ENCODE results near the gene USP3. TPM values are rescaled to one million over a fixed set of nuclear protein-coding genes. Genes with fewer than 3 reads are reported as not detected.

Gene USP3
- total and polyA plus RNA-seq, 2 donors = 32.6 to 57.6 TPM

DNA sequence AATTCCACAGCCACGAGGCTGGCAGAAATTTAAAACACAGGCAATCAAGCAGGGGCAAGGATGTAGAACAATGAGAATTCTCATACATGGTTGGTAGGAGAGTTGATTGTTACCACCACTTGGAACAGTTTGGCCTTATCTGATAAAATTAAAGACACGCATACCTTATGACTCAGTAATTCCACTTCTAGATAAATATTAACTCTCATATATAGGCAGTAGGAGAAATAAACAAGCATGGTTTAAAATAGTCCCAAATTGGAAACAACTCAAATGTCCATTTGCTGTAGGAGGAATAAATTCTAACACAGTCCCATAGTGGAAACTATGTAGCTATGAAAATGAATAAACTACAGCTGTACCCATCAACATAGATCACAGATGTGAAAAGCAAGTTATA is 42.3 kb upstream of the USP3 start:
- Histone ChIP-seq H3K27me3 (ENCODE audit: control insufficient read depth in 2 of 2, insufficient read depth in 1 of 2, low read length in 1 of 2) (no peaks in the 10 kb centered on the region), H3K36me3 (ENCODE audit: control insufficient read depth in 2 of 2, insufficient read depth in 2 of 2, low read length in 1 of 2) (no peaks in the 10 kb centered on the region), H3K9me3 (ENCODE audit: control insufficient read depth in 2 of 2, insufficient read depth in 1 of 2, low read length in 1 of 2) (no peaks in the 10 kb centered on the region), H3K4me1 (ENCODE audit: control insufficient read depth in 2 of 2, insufficient read depth in 2 of 2, low read length in 2 of 2) (peaks cover 4 to 11% of the 10 kb centered on the region in 2 donors), H3K27ac (ENCODE audit: low read depth in 1 of 2, low read length in 1 of 2) (no peak overlapping the region), H3K4me3 (ENCODE audit: low read length in 2 of 2) (no peak overlapping the region)
- WGBS = 78% methylated on average over 2 of the region's 2 CpGs
- no peak for DNase-seq (ENCODE audit: low read depth in 6 of 9, low spot score in 9 of 9)

DNA sequence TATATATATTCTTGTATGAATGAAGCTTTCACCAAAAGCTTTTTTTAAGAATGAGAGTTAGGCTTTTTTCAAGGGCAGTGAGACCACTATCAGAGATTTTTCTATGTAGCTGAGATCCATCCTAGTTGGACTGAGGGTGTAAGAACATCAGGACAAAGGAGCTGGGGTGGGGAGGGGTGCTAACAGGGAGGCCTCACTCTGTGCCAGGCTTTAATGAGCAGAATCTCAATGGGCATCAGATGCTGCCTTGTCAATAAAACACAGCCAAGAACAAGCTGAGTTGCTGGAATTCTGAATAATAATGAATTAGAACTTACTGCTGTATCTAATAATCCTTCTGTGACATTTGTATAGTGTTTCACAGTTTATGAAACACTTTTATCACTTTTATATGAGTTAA is 41.4 kb upstream of the USP3 start:
- no peak overlapping the region for H3K27ac ChIP-seq (ENCODE audit: low read depth in 1 of 2, low read length in 1 of 2)
- no peaks in the 10 kb centered on the region for H3K27me3 ChIP-seq (ENCODE audit: control insufficient read depth in 2 of 2, insufficient read depth in 1 of 2, low read length in 1 of 2)

DNA sequence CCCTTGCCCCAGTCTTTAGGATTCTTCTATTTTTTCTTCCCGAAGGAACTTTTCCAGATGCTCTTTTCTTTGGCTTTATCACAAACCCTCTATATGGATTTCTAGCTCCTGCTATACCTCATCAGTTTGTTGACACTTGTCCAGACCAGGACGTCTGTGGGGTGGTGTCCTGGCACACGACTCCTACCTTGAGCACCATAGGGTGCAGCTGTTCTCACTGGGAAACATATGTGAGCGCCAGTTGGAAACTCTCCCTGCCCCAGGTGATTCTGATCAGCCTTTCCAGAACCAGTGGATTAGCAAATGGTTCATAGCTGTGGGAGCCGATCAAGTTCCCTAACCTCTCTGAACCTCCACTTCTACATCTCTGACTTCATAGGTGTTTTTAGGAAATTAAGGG is 40.6 kb upstream of the USP3 start:
- Histone ChIP-seq H3K27ac (ENCODE audit: low read depth in 1 of 2, low read length in 1 of 2) (no peak overlapping the region), H3K36me3 (ENCODE audit: control insufficient read depth in 2 of 2, insufficient read depth in 2 of 2, low read length in 1 of 2) (no peaks in the 10 kb centered on the region), H3K27me3 (ENCODE audit: control insufficient read depth in 2 of 2, insufficient read depth in 1 of 2, low read length in 1 of 2) (no peaks in the 10 kb centered on the region), H3K4me3 (ENCODE audit: low read length in 2 of 2) (no peak overlapping the region), H3K9me3 (ENCODE audit: control insufficient read depth in 2 of 2, insufficient read depth in 1 of 2, low read length in 1 of 2) (no peaks in the 10 kb centered on the region), H3K4me1 (ENCODE audit: control insufficient read depth in 2 of 2, insufficient read depth in 2 of 2, low read length in 2 of 2) (peaks cover 4 to 11% of the 10 kb centered on the region in 2 donors)
- WGBS = 96% methylated on average over 5 of the region's 5 CpGs
- no peak for DNase-seq (ENCODE audit: low read depth in 6 of 9, low spot score in 9 of 9)

More for the DNA sequence above, 41.4 kb upstream of the USP3 start:
- no peaks in the 10 kb centered on the region for H3K9me3 ChIP-seq (ENCODE audit: control insufficient read depth in 2 of 2, insufficient read depth in 1 of 2, low read length in 1 of 2)
- no peak overlapping the region for H3K4me3 ChIP-seq (ENCODE audit: low read length in 2 of 2)
- H3K4me1 ChIP-seq (ENCODE audit: control insufficient read depth in 2 of 2, insufficient read depth in 2 of 2, low read length in 2 of 2) = peaks cover 4 to 11% of the 10 kb centered on the region in 2 donors
- no peaks in the 10 kb centered on the region for H3K36me3 ChIP-seq (ENCODE audit: control insufficient read depth in 2 of 2, insufficient read depth in 2 of 2, low read length in 1 of 2)
- no peak for DNase-seq (ENCODE audit: low read depth in 6 of 9, low spot score in 9 of 9)

DNA sequence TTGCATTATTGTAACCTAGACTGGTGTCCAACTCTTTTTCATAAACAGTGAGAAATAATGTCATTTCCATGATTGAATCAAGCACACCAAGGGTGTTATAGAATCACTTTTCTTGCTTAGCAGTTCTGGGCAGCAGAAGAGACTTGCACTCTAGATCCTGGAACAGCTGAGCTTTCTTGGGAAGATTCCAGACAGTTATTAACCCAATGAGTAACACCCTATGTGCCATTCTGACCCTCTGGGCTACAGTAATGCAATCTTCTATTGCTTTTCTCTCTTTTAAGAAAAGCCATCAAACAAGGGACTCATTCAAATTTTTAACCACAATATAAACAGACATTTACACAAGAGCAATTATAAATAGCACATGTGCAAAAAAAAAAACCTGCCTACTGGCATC is 39.3 kb upstream of the USP3 start:
- H3K36me3 ChIP-seq (ENCODE audit: control insufficient read depth in 2 of 2, insufficient read depth in 2 of 2, low read length in 1 of 2) = no peaks in the 10 kb centered on the region
- no peak overlapping the region for H3K4me3 ChIP-seq (ENCODE audit: low read length in 2 of 2)
- H3K9me3 ChIP-seq (ENCODE audit: control insufficient read depth in 2 of 2, insufficient read depth in 1 of 2, low read length in 1 of 2) = no peaks in the 10 kb centered on the region
- peaks cover 4 to 11% of the 10 kb centered on the region in 2 donors for H3K4me1 ChIP-seq (ENCODE audit: control insufficient read depth in 2 of 2, insufficient read depth in 2 of 2, low read length in 2 of 2)
- no peaks in the 10 kb centered on the region for H3K27me3 ChIP-seq (ENCODE audit: control insufficient read depth in 2 of 2, insufficient read depth in 1 of 2, low read length in 1 of 2)
- no peak for DNase-seq (ENCODE audit: low read depth in 6 of 9, low spot score in 9 of 9)
- no peak overlapping the region for H3K27ac ChIP-seq (ENCODE audit: low read depth in 1 of 2, low read length in 1 of 2)

DNA sequence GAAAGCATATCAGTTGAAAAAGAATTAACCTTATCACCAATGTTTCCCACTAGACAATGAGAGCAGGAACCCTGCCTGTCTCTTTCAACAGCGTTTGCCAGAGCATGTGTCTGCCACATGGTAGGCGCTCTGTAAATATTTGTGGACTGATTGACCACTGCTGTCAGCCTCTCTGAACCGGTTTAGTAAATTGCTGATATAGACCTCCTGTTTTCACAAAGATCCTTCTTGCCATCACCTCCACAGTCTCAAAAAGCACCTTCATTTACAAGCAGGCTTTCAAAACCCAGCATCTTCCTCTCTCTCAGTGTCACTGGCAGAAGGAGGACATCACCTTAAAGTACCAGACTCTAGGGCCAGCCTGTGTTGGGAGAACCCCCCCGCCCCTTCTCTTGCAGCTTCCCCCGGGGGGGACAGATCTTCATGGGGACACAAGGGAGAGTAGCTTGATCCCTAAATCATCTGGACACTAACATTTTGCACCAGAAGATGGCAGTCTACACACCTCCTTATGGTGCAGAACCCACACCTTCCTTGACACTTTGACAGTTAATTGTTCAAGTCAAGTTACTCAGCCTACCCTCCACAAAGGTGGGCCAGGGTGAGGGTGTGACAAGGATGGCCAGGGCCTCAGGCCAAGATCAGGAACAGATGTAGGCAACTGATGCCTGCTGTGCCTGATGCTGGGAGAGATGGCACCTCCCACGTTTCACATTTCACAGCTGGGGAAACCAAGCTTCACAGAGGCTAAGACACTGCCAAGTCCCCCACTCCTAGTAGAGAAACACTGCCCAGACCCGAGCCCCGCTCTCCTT is 37.8 kb upstream of the USP3 start:
- Histone ChIP-seq H3K27ac (ENCODE audit: low read depth in 1 of 2, low read length in 1 of 2) (no peak overlapping the region), H3K36me3 (ENCODE audit: control insufficient read depth in 2 of 2, insufficient read depth in 2 of 2, low read length in 1 of 2) (no peaks in the 10 kb centered on the region), H3K4me3 (ENCODE audit: low read length in 2 of 2) (no peak overlapping the region), H3K9me3 (ENCODE audit: control insufficient read depth in 2 of 2, insufficient read depth in 1 of 2, low read length in 1 of 2) (no peaks in the 10 kb centered on the region), H3K27me3 (ENCODE audit: control insufficient read depth in 2 of 2, insufficient read depth in 1 of 2, low read length in 1 of 2) (no peaks in the 10 kb centered on the region), H3K4me1 (ENCODE audit: control insufficient read depth in 2 of 2, insufficient read depth in 2 of 2, low read length in 2 of 2) (peaks cover 4 to 11% of the 10 kb centered on the region in 2 donors)
- peak in 8 of 9 donors; percentile 59 to 89 (median 78) for DNase-seq (ENCODE audit: low read depth in 6 of 9, low spot score in 9 of 9)
- WGBS = 55% methylated on average over 8 of the region's 8 CpGs

DNA sequence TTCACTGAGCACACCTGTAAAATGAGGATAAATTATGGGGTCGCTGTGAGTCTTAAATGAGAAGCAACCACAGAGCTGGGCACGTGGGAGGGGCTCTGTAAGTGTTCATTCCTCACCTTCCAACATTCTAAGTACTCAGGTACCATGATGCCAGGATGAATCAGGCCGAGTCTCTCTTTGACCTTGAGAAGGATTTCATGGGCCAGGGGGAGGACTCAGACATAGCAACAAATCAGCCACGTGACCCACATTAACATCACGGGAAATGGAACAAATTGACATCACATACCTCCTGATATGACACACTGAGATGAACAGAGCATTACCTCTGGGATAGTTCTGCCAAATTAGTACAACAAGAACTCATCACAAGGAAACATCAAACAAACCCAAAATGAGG is 35.2 kb upstream of the USP3 start:
- Histone ChIP-seq H3K9me3 (ENCODE audit: control insufficient read depth in 2 of 2, insufficient read depth in 1 of 2, low read length in 1 of 2) (no peaks in the 10 kb centered on the region), H3K36me3 (ENCODE audit: control insufficient read depth in 2 of 2, insufficient read depth in 2 of 2, low read length in 1 of 2) (no peaks in the 10 kb centered on the region), H3K4me3 (ENCODE audit: low read length in 2 of 2) (no peak overlapping the region), H3K27me3 (ENCODE audit: control insufficient read depth in 2 of 2, insufficient read depth in 1 of 2, low read length in 1 of 2) (no peaks in the 10 kb centered on the region), H3K4me1 (ENCODE audit: control insufficient read depth in 2 of 2, insufficient read depth in 2 of 2, low read length in 2 of 2) (peaks cover 2 to 11% of the 10 kb centered on the region in 2 donors), H3K27ac (ENCODE audit: low read depth in 1 of 2, low read length in 1 of 2) (no peak overlapping the region)
- WGBS = 96% methylated on average over 5 of the region's 5 CpGs
- no peak for DNase-seq (ENCODE audit: low read depth in 6 of 9, low spot score in 9 of 9)

DNA sequence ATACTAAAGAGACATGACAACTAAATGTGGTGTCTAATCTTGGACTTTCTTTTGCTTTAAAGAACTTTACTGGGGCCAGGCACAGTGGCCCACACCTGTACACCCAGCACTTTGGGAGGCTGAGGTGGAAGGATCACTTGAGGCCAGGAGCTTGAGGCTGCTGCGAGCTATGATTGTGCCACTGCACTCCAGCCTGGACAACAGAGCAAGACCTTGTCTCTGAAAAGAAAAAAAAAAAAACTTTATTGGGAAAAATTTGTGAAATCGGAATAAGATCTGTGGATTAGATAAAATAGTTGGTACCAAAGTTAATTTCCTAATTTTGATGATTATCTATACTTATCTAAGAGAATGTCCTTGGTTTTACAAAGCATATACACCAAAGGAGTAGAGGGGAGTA is 34.4 kb upstream of the USP3 start:
- Histone ChIP-seq H3K4me1 (ENCODE audit: control insufficient read depth in 2 of 2, insufficient read depth in 2 of 2, low read length in 2 of 2) (peaks cover under 1 to 16% of the 10 kb centered on the region in 2 donors), H3K27ac (ENCODE audit: low read depth in 1 of 2, low read length in 1 of 2) (no peak overlapping the region), H3K27me3 (ENCODE audit: control insufficient read depth in 2 of 2, insufficient read depth in 1 of 2, low read length in 1 of 2) (no peaks in the 10 kb centered on the region), H3K36me3 (ENCODE audit: control insufficient read depth in 2 of 2, insufficient read depth in 2 of 2, low read length in 1 of 2) (no peaks in the 10 kb centered on the region), H3K4me3 (ENCODE audit: low read length in 2 of 2) (no peak overlapping the region), H3K9me3 (ENCODE audit: control insufficient read depth in 2 of 2, insufficient read depth in 1 of 2, low read length in 1 of 2) (no peaks in the 10 kb centered on the region)
- no peak for DNase-seq (ENCODE audit: low read depth in 6 of 9, low spot score in 9 of 9)
- over 99% methylated on average over 2 of the region's 2 CpGs for WGBS

DNA sequence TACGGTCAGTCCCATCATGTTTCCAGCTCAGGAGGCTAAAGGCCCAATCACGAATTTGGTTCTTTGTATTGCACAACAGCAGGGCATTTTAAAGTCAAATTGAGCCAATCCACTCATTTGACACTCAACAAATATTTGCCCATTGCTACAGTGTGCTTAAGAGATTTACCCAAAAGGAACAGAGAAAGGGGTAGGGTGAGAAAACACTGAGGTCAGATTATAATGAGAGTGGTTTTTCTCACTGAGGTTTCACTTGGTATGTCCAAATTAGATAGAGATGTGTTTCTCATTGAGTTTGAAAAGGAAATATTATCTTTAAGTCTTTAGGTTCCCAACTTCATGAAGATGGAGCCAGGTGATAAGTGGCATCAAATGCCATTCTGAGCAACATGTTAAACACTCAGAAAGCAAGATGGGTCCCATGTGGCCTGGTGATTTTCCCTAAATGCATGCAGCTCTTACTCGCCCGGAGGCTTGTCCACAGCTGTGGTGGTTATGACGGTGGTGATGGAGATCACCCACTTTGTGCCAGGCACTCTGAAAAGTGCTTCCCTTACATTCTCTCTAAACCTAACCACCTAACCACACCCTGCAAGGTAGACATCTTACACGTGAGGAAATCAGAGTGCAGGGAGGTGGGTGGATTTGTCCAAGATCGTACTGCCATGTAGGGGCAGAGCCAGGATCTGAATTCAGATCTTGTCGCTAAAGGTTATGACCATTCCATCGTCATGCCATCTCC is 31.2 kb upstream of the USP3 start:
- H3K4me1 ChIP-seq (ENCODE audit: control insufficient read depth in 2 of 2, insufficient read depth in 2 of 2, low read length in 2 of 2) = peaks cover under 1 to 14% of the 10 kb centered on the region in 2 donors

DNA sequence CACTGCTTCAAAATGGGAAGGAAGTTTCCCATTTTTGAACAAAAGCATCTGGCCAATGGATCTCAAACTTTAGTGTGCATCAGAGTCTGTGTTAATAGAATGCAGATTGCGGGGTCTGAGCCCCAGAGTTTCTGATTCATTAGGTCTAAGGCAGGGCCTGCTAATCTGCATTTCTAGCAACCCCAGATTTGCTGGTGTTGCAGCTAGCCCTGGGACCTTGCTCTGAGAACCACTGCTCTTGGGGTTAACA is 30.7 kb upstream of the USP3 start:
- DNase-seq (ENCODE audit: low read depth in 6 of 9, low spot score in 9 of 9) = no peak
- H3K27me3 ChIP-seq (ENCODE audit: control insufficient read depth in 2 of 2, insufficient read depth in 1 of 2, low read length in 1 of 2) = no peaks in the 10 kb centered on the region
- no peaks in the 10 kb centered on the region for H3K9me3 ChIP-seq (ENCODE audit: control insufficient read depth in 2 of 2, insufficient read depth in 1 of 2, low read length in 1 of 2)
- no peak overlapping the region for H3K27ac ChIP-seq (ENCODE audit: low read depth in 1 of 2, low read length in 1 of 2)
- no peaks in the 10 kb centered on the region for H3K36me3 ChIP-seq (ENCODE audit: control insufficient read depth in 2 of 2, insufficient read depth in 2 of 2, low read length in 1 of 2)
- no peak overlapping the region for H3K4me3 ChIP-seq (ENCODE audit: low read length in 2 of 2)
- H3K4me1 ChIP-seq (ENCODE audit: control insufficient read depth in 2 of 2, insufficient read depth in 2 of 2, low read length in 2 of 2) = peaks cover 4 to 18% of the 10 kb centered on the region in 2 donors
- 100% methylated on average over 1 of the region's 1 CpG for WGBS

More for the DNA sequence above, 31.2 kb upstream of the USP3 start:
- no peaks in the 10 kb centered on the region for H3K36me3 ChIP-seq (ENCODE audit: control insufficient read depth in 2 of 2, insufficient read depth in 2 of 2, low read length in 1 of 2)
- H3K27ac ChIP-seq (ENCODE audit: low read depth in 1 of 2, low read length in 1 of 2) = no peak overlapping the region
- H3K4me3 ChIP-seq (ENCODE audit: low read length in 2 of 2) = no peak overlapping the region
- no peaks in the 10 kb centered on the region for H3K27me3 ChIP-seq (ENCODE audit: control insufficient read depth in 2 of 2, insufficient read depth in 1 of 2, low read length in 1 of 2)
- 90% methylated on average over 9 of the region's 9 CpGs for WGBS
- H3K9me3 ChIP-seq (ENCODE audit: control insufficient read depth in 2 of 2, insufficient read depth in 1 of 2, low read length in 1 of 2) = no peaks in the 10 kb centered on the region
- DNase-seq (ENCODE audit: low read depth in 6 of 9, low spot score in 9 of 9) = no peak
